HepG2 (cell line): ENCODE measurements around the gene MCC. TPM values are rescaled to one million over a fixed set of nuclear protein-coding genes. Genes with fewer than 3 reads are reported as not detected.

Source experiments
- ATAC-seq: fragments of 200-7000 bp; cut with Tn5 transposase; 3 replicates; pipeline ENCODE4 v1.9.1; 2020; ENCODE audit warnings: mild to moderate bottlenecking, moderate library complexity
- BruUV-seq: library from RNA; stranded (reverse); fragments of 400-500 nt; replicated peaks from 2 replicates; lab custom pipeline; 2021; lab: Mats Ljungman, UMichigan
- CTCF ChIA-PET: fragments of 300-600 bp; formaldehyde crosslinking; extraction: SDS; loops from one replicate; lab custom pipeline; 2021; ENCODE audit warnings: low total read pairs, inconsistent platforms, low intra/inter-chr PET ratio; lab: Yijun Ruan, JAX
- POLR2A ChIA-PET: fragments of 350-600 bp; sonication (Branson Sonifier 250); formaldehyde crosslinking; loops from one replicate; lab custom pipeline; 2020; ENCODE audit warnings: antibody characterized with exemption, inconsistent platforms; lab: Yijun Ruan, JAX
- DNase-seq: peaks from one replicate; pipeline ENCODE4 v3.0.0-alpha.2; 2015; ENCODE audit warnings: low spot score
- FAIRE-seq: peaks from 3 replicates; lab custom pipeline; 2011; peaks lifted over from hg19 to GRCh38; lab: Jason Lieb, UNC
- H2AFZ ChIP-seq: one replicate; pipeline ENCODE4 v1.6.1; 2011; ENCODE audit warnings: low read length, inconsistent platforms
- H3K27ac ChIP-seq: fragments of 300-600 bp; 3 replicates; pipeline ENCODE4 v1.8.0; 2011; ENCODE audit warnings: mixed run types, mild to moderate bottlenecking, mixed read lengths, low read length, inconsistent platforms; ENCODE audit not compliant: insufficient read depth; ENCODE audit errors: extremely low read length
- H3K27me3 ChIP-seq, 2 experiments: fragments of 200-600 bp in 1 of 2; 2 replicates in 1 of 2; 3 replicates in 1 of 2; pipeline versions ENCODE4 v1.6.0 to v1.8.0; 2011; ENCODE audit warnings: low read length in 2 of 2, mild to moderate bottlenecking in 2 of 2, moderate library complexity in 2 of 2, inconsistent platforms in 1 of 2; ENCODE audit not compliant: insufficient read depth in 2 of 2, control insufficient read depth in 1 of 2
- H3K36me3 ChIP-seq, 2 experiments: fragments of 200-600 bp in 1 of 2; replicated peaks in 1 of 2; 2 replicates in 1 of 2; 3 replicates in 1 of 2; pipeline versions ENCODE4 v1.5.1 to v1.8.0; 2011; ENCODE audit warnings: low read length in 2 of 2, inconsistent platforms in 1 of 2; ENCODE audit not compliant: insufficient read depth in 2 of 2, control insufficient read depth in 1 of 2
- H3K4me1 ChIP-seq: 2 replicates; pipeline ENCODE4 v1.5.1; 2012; ENCODE audit warnings: low read length, inconsistent platforms; ENCODE audit not compliant: insufficient read depth
- H3K4me2 ChIP-seq: 2 replicates; pipeline ENCODE4 v1.6.0; 2011; ENCODE audit warnings: low read depth, low read length, inconsistent platforms
- H3K4me3 ChIP-seq, 3 experiments: fragments of 200-600 bp in 1 of 3; sonication (generic), shearing (Covaris generic) in 1 of 3; replicated peaks in 1 of 3; 2 replicates each; pipeline ENCODE4 v1.5.1; 2011 to 2016; ENCODE audit warnings: low read length in 3 of 3, inconsistent platforms in 2 of 3, low read depth in 2 of 3, mild to moderate bottlenecking in 2 of 3, control low read depth in 1 of 3, mixed read lengths in 1 of 3; ENCODE audit not compliant: insufficient read depth in 1 of 3
- H3K79me2 ChIP-seq: one replicate; pipeline ENCODE4 v1.6.1; 2011; ENCODE audit warnings: low read length, inconsistent platforms; ENCODE audit not compliant: insufficient read depth
- H3K9ac ChIP-seq: 2 replicates; pipeline ENCODE4 v1.6.0; 2011; ENCODE audit warnings: mild to moderate bottlenecking, low read depth, low read length, inconsistent platforms; ENCODE audit not compliant: insufficient read depth
- H3K9me3 ChIP-seq: 2 replicates; pipeline ENCODE4 v1.5.1; 2012; ENCODE audit warnings: mild to moderate bottlenecking, low read length
- H4K20me1 ChIP-seq: 2 replicates; pipeline ENCODE4 v1.6.0; 2011; ENCODE audit warnings: inconsistent platforms, mild to moderate bottlenecking, low read length, moderate library complexity; ENCODE audit not compliant: insufficient read depth
- ADNP ChIP-seq: sonication (generic); formaldehyde crosslinking; IDR thresholded peaks from 2 replicates; pipeline ENCODE4 v1.4.0; 2020; ENCODE audit warnings: missing genetic modification reagents
- ATM ChIP-seq: fragments of 450-650 bp; IDR thresholded peaks from 2 replicates; pipeline ENCODE4 v1.7.1; 2017; ENCODE audit warnings: mild to moderate bottlenecking, borderline replicate concordance
- KLF12 ChIP-seq: sonication (generic); formaldehyde crosslinking; IDR thresholded peaks from 2 replicates; pipeline ENCODE4 v1.4.0; 2020; ENCODE audit warnings: missing genetic modification reagents, borderline replicate concordance
- KLF16 ChIP-seq, 2 experiments: sonication (generic) in 1 of 2; formaldehyde crosslinking in 1 of 2; IDR thresholded peaks; 2 replicates each; pipeline versions ENCODE4 v1.6.1 to v1.8.0; 2016 to 2023; ENCODE audit warnings: missing genetic modification reagents in 2 of 2, missing compliant biosample characterization in 1 of 2
- MZF1 ChIP-seq: sonication (generic); formaldehyde crosslinking; IDR thresholded peaks from 2 replicates; pipeline ENCODE4 v1.8.1; 2023; ENCODE audit warnings: mild to moderate bottlenecking, missing genetic modification reagents, borderline replicate concordance
- PHF5A ChIP-seq: IDR thresholded peaks from one replicate; pipeline ENCODE4 v1.6.1; 2018; ENCODE audit warnings: low read depth, missing genetic modification reagents; ENCODE audit not compliant: unreplicated experiment
- SMC3 ChIP-seq: IDR thresholded peaks from 2 replicates; pipeline ENCODE4 v1.6.1; 2011; ENCODE audit warnings: low read length, improper control_type of control experiment
- ZFP90 ChIP-seq: sonication (generic); formaldehyde crosslinking; IDR thresholded peaks from 2 replicates; pipeline ENCODE4 v1.8.0; 2022; ENCODE audit warnings: missing genetic modification reagents, mild to moderate bottlenecking, inconsistent platforms, borderline replicate concordance
- ZNF24 ChIP-seq: fragments of 450-650 bp; IDR thresholded peaks from 2 replicates; pipeline ENCODE4 v1.6.1; 2017; ENCODE audit warnings: antibody characterized with exemption, mild to moderate bottlenecking
- in situ Hi-C: cut with HindIII; loops from 2 replicates; pipeline ENCODE4 v1.10.0; 2017; ENCODE audit warnings: low pct_unique_long_range_greater_than_20kb; ENCODE audit not compliant: extremely low pct_ligation_motif_present
- intact Hi-C: fragments of 100-400 bp; cut with micrococcal nuclease; formaldehyde crosslinking; loops from one replicate; pipeline ENCODE4 v1.10.0; 2022; ENCODE audit not compliant: unreplicated experiment
- polyA plus RNA-seq, 8 experiments: library from polyadenylated mRNA; depleted of rRNA in 3 of 8; stranded (reverse) in 7 of 8; unstranded in 1 of 8; fragments of >200 nt; fragmentation: Illumina TruSeq in 4 of 8; extraction: Trizol in 4 of 8; gene quantifications; 2 replicates each; pipeline versions ENCODE4 v1.2.1 to v1.2.3, GENCODE V29; 2011 to 2016; ENCODE audit warnings: low read depth in 4 of 8, missing spikeins in 1 of 8, mixed read lengths in 1 of 8; ENCODE audit not compliant: insufficient read depth in 1 of 8
- total RNA-seq, 5 experiments: library from RNA; depleted of rRNA; stranded (reverse); fragments of >200 nt; fragmentation: Illumina TruSeq; extraction: Trizol; gene quantifications; 2 replicates each; pipeline ENCODE4 v1.2.3, GENCODE V29; 2016; ENCODE audit warnings: low read depth in 1 of 5
- TF ChIP-seq, protein P1 (sequence below): sonication (generic); formaldehyde crosslinking; IDR thresholded peaks from 2 replicates; pipeline ENCODE4 v1.4.0; 2020; ENCODE audit warnings: missing genetic modification reagents, borderline replicate concordance
- TF ChIP-seq, protein P2 (sequence below): IDR thresholded peaks from 2 replicates; pipeline ENCODE4 v1.6.1; 2016; ENCODE audit warnings: missing compliant biosample characterization, missing genetic modification reagents, borderline replicate concordance

MCC gene
- total and polyA plus RNA-seq, 2 of the 13 experiments (the other 11 are each of a cell fraction or from before 2014, with no cell fraction given) = 0.55 to 2.4 TPM

DNA sequence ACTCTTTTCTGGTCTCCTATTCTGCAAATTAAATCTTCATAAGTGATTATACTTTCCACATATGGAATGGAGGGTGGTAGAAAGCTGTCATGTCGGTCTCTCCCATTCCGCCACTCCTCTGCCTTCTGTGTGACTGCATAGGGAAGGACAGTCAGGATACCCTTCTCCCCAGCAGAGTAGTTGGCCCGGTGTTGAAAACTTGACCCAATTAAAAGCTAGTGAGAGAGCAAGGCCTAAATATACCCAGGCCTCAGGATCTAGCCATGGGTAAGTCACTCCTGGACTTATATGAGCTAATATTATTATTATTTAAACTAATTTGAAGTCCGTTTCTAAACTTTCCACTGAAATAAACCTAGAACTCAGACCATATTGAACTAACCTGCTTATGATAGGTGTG lies 248.2 kb downstream of the MCC start (continued):
- TF ChIP-seq, protein P1, sequence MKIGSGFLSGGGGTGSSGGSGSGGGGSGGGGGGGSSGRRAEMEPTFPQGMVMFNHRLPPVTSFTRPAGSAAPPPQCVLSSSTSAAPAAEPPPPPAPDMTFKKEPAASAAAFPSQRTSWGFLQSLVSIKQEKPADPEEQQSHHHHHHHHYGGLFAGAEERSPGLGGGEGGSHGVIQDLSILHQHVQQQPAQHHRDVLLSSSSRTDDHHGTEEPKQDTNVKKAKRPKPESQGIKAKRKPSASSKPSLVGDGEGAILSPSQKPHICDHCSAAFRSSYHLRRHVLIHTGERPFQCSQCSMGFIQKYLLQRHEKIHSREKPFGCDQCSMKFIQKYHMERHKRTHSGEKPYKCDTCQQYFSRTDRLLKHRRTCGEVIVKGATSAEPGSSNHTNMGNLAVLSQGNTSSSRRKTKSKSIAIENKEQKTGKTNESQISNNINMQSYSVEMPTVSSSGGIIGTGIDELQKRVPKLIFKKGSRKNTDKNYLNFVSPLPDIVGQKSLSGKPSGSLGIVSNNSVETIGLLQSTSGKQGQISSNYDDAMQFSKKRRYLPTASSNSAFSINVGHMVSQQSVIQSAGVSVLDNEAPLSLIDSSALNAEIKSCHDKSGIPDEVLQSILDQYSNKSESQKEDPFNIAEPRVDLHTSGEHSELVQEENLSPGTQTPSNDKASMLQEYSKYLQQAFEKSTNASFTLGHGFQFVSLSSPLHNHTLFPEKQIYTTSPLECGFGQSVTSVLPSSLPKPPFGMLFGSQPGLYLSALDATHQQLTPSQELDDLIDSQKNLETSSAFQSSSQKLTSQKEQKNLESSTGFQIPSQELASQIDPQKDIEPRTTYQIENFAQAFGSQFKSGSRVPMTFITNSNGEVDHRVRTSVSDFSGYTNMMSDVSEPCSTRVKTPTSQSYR (CRISPR knock-in tag) = no peak
- TF ChIP-seq KLF12 (no peak), MZF1 (no peak), SMC3 (no peak), KLF16 (CRISPR knock-in tag; IDR thresholded peaks at IDR 0.05) (no peak), ZFP90 (CRISPR knock-in tag) (no peak), PHF5A (CRISPR knock-in tag) (no peak), ZNF24 (no peak)
- TF ChIP-seq, protein P2, sequence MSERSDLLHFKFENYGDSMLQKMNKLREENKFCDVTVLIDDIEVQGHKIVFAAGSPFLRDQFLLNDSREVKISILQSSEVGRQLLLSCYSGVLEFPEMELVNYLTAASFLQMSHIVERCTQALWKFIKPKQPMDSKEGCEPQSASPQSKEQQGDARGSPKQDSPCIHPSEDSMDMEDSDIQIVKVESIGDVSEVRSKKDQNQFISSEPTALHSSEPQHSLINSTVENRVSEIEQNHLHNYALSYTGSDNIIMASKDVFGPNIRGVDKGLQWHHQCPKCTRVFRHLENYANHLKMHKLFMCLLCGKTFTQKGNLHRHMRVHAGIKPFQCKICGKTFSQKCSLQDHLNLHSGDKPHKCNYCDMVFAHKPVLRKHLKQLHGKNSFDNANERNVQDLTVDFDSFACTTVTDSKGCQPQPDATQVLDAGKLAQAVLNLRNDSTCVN (CRISPR knock-in tag) = no peak
- TF ChIP-seq, all 625 proteins: peak for 0

- no peak for FAIRE-seq
- intact Hi-C loops = no loop called here
- in situ Hi-C loops = no loop called here
- TF ChIP-seq ADNP (CRISPR knock-in tag) (no peak), ATM (no peak)
- H3K4me2 ChIP-seq = no peak overlapping the region
- no peak overlapping the region for H2AFZ ChIP-seq
- ATAC-seq = no peak
- H3K9ac ChIP-seq = no peak overlapping the region
- no peaks in the 10 kb centered on the region for H4K20me1 ChIP-seq
- H3K79me2 ChIP-seq = no peaks in the 10 kb centered on the region
- POLR2A ChIA-PET = no interaction called here
- peaks cover 0 to 5% of the 10 kb centered on the region in 2 experiments; a peak in 1 of 5 replicates for H3K27me3 ChIP-seq
- no TSS peak for BruUV-seq
- H3K27ac ChIP-seq = no peak overlapping the region
- no peak overlapping the region for H3K4me3 ChIP-seq
- CTCF ChIA-PET = no interaction called here
- no peak for DNase-seq
- H3K36me3 ChIP-seq = no peaks in the 10 kb centered on the region
- no peaks in the 10 kb centered on the region for H3K9me3 ChIP-seq
- H3K4me1 ChIP-seq = no peaks in the 10 kb centered on the region
Measured at GRCh38 chr5:113237893-113238292, 250.4 kb downstream of the MCC start.
